DMS 273 (cell line): ENCODE data around the gene BCL2L12.

Experiments
- DNase-seq: peaks from one replicate; lab custom pipeline; 2025; ENCODE audit not compliant: unreplicated experiment; lab: John Stamatoyannopoulos, UW

The BCL2L12 gene

GRCh38 chr19:49684251-49684982 is 18.7 kb downstream of the BCL2L12 start:
- peak; percentile 58 for DNase-seq

GRCh38 chr19:49684983-49685553 is 19.3 kb downstream of the BCL2L12 start:
- no peak for DNase-seq

- DNase-seq: no peak
Measured at GRCh38 chr19:49685845-49686332, 20.2 kb downstream of the BCL2L12 start.

- DNase-seq: no peak
Measured at GRCh38 chr19:49686503-49687088, 20.9 kb downstream of the BCL2L12 start.

GRCh38 chr19:49687150-49687549 is 21.4 kb downstream of the BCL2L12 start:
- no peak for DNase-seq

- peak; percentile 58 for DNase-seq
Measured at GRCh38 chr19:49687566-49688316, 22.0 kb downstream of the BCL2L12 start.

GRCh38 chr19:49688531-49689132 is 22.9 kb downstream of the BCL2L12 start:
- peak; percentile 46 for DNase-seq

- DNase-seq: peak; percentile 73
Measured at GRCh38 chr19:49689133-49690078, 23.7 kb downstream of the BCL2L12 start, which contains the start of gene ADM5. TSS of gene ADM5 (plus strand) at chr19:49689594. CDS start at chr19:49689838, 244 bp downstream.

GRCh38 chr19:49690079-49690655 is 24.4 kb downstream of the BCL2L12 start:
- peak; percentile 74 for DNase-seq

- DNase-seq: peak; percentile 93
Measured at GRCh38 chr19:49690656-49691242, 25.0 kb downstream of the BCL2L12 start, which contains the start of gene CPT1C. TSS of gene CPT1C (plus strand) at chr19:49691116. CDS start at chr19:49692253, 1,137 bp downstream.

GRCh38 chr19:49691243-49692146 is 25.8 kb downstream of the BCL2L12 start:
- DNase-seq: peak; percentile 84

- DNase-seq: no peak
Measured at GRCh38 chr19:49692147-49692506, 26.4 kb downstream of the BCL2L12 start.

GRCh38 chr19:49696115-49696514 is 30.4 kb downstream of the BCL2L12 start:
- no peak for DNase-seq

- no peak for DNase-seq
Measured at GRCh38 chr19:49696865-49697264, 31.1 kb downstream of the BCL2L12 start.

GRCh38 chr19:49699364-49699763 is 33.6 kb downstream of the BCL2L12 start:
- no peak for DNase-seq

- no peak for DNase-seq
Measured at GRCh38 chr19:49700563-49700962, 34.8 kb downstream of the BCL2L12 start.

- DNase-seq: no peak
Measured at GRCh38 chr19:49701271-49701786, 35.6 kb downstream of the BCL2L12 start.
